Fibroblast of skin of right quadriceps (primary cell): ENCODE measurements around the gene CAMK1D.
A peak's percentile ranks its signal among the peaks of the same experiment; 100 is the strongest.
"Not testable (repeated sequence)": the region's sequence is repeated elsewhere in the genome, so short reads cannot be mapped to it uniquely, and the experiment has no call there.

Source experiments
- DNase-seq: peaks from one replicate; pipeline ENCODE4 v3.0.0-alpha.2; 2013

The CAMK1D gene

GRCh38 chr10:12807096-12807755 lies 457.9 kb downstream of the CAMK1D start:
- no peak for DNase-seq

- no peak for DNase-seq
These were observed 458.8 kb downstream of the CAMK1D start for GRCh38 chr10:12808014-12808613.

- not testable (repeated sequence) for DNase-seq
These were observed 460.7 kb downstream of the CAMK1D start for GRCh38 chr10:12810046-12810445.

DNA sequence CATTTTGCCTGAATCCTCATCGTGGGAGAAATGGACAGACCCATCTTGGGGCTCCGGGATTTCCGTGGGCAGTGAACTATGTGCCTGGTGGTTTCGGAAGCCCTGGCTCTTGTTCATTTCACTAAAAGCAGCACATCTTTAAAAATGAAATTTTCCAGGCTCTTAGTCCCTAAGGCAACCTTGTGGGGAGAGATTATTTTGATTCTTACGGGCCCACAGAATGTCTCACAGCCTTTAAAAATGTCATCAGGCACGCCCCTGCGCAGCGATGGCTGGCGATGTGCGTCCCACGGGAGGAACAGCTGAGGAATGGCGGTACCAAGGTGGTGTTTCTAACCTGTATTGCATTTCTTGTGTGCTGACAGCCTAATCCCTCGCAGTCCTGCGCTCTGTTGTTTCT lies 462.5 kb downstream of the CAMK1D start:
- no peak for DNase-seq

DNA sequence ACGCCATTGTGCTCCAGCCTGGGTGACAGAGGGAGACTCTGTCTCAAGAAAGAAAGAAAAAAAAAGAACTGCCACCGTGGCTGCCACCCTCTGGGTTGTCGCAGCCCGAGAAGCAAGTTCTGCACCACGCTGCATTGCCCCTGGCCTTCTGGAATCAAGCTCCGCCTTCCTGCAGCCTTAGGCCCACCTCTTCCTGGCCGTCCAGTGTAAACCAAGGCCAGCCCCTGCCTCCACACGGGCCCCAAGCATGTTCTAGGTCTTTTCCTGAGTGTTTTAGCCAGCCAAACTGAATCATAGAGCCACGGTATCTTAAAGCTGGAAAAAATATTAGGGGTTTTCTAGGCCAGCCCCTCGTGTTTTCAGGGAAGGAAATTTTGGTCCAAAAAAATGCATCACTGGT lies 463.2 kb downstream of the CAMK1D start:
- no peak for DNase-seq

DNA sequence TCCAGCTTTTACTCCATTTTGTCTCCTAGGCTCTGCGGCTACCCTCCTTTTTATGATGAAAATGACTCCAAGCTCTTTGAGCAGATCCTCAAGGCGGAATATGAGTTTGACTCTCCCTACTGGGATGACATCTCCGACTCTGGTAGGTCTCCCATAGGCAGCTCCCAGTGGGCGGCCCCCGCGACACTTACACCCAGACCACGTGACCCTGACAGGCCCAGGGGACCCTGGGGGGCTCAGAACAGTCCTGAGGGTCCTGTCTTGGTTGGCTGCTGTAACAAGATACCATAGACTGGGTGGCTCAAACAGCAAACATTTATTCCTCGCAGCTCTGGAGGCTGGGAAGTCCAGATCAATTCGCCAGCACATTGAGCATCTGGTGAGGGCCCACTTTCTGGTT lies 464.8 kb downstream of the CAMK1D start:
- no peak for DNase-seq

DNA sequence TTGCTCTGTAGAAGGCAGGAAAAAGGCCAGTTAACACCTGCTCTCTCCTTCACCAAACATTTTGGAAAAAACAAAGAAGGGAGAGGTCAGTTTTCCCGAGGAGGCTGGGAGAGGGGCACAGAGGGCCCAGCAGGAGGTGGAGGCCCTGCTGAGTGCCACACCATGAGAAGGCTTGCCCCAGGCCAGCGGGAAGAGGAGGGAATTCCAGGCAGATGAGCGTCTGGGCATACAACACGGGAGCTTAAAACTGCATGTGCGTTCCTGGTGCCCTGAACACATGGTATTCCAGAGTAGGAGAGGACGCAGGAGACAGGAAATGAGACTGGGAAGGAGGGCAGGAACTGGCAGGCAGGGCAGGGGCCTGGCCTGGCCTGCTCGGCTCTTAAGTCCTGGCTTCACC lies 469.7 kb downstream of the CAMK1D start:
- no peak for DNase-seq

GRCh38 chr10:12819656-12820055 lies 470.3 kb downstream of the CAMK1D start:
- no peak for DNase-seq

GRCh38 chr10:12822126-12822892 lies 473.0 kb downstream of the CAMK1D start:
- DNase-seq, result no peak

GRCh38 chr10:12822893-12823170 lies 473.5 kb downstream of the CAMK1D start:
- no peak for DNase-seq

- peak; percentile 15 for DNase-seq
These were observed 474.0 kb downstream of the CAMK1D start for GRCh38 chr10:12823328-12823727.

GRCh38 chr10:12825260-12825849 lies 476.0 kb downstream of the CAMK1D start:
- DNase-seq, result peak; percentile 79

DNA sequence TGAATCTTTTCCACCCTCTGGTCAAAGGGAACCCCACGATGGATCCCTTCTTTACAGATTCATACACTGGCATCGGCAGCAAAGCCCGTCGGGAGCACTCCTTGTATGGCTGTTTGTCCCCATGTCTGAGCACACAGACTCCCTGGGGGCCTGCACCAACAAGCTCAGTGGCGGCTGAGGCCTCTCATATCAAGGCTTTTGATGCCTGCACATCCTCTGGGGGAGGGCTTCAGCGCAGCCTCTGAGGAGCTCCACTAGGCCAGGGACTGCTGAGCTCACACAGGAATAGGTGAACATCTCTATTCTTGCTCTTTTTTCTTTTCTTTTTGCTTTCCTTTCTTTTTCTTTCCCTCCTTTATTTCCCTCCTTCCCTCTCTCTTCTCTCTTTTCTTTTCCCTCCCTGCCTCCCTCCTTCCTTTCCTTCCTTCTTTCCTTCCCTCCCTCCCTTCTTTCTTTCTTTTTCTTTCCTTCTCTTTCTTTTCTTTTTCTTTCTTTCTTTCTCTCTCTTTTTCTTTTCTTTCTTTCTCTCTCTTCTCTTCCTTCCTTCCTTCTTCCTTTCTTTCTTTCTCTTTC lies 477.5 kb downstream of the CAMK1D start:
- DNase-seq, result no peak

- DNase-seq, result no peak
These were observed 479.4 kb downstream of the CAMK1D start for GRCh38 chr10:12828736-12829135.

DNA sequence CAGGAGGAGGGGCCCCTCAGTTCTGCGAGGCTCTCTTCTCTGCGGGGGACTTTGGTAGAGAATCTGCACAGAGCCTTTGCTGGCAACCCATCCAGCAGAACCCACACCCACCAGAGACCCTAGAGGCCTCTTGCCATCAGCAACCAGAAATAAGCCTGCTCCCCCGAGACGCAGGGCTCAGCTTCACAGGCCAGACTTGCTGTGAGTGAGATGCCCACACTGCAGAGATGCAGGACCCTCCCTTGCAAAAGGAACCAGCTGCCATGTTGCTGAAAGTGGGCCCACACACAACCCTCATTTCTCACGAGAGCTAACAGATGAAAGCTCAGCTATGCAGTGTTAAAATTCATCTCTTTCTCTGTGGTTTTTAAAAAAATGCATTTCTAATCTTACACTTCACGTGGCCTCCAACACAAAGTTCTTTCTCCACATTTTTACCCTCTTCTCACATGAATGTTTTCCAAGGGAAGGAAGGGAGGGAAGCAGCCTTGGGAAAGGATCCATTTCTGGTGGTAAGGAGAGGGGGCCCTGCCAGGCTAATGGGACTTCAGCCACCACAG lies 480.6 kb downstream of the CAMK1D start:
- DNase-seq, result peak; percentile 49

GRCh38 chr10:12832096-12832495 lies 482.7 kb downstream of the CAMK1D start:
- DNase-seq, result no peak

GRCh38 chr10:12833451-12833850 lies 484.1 kb downstream of the CAMK1D start:
- no peak for DNase-seq

GRCh38 chr10:12834116-12834665 lies 484.8 kb downstream of the CAMK1D start:
- DNase-seq, result no peak

GRCh38 chr10:12834721-12835120 lies 485.4 kb downstream of the CAMK1D start:
- DNase-seq, result no peak

- peak; percentile 56 for DNase-seq
These were observed 486.4 kb downstream of the CAMK1D start for GRCh38 chr10:12835709-12836108.

- DNase-seq, result no peak
These were observed 489.0 kb downstream of the CAMK1D start for GRCh38 chr10:12838366-12838765.

DNA sequence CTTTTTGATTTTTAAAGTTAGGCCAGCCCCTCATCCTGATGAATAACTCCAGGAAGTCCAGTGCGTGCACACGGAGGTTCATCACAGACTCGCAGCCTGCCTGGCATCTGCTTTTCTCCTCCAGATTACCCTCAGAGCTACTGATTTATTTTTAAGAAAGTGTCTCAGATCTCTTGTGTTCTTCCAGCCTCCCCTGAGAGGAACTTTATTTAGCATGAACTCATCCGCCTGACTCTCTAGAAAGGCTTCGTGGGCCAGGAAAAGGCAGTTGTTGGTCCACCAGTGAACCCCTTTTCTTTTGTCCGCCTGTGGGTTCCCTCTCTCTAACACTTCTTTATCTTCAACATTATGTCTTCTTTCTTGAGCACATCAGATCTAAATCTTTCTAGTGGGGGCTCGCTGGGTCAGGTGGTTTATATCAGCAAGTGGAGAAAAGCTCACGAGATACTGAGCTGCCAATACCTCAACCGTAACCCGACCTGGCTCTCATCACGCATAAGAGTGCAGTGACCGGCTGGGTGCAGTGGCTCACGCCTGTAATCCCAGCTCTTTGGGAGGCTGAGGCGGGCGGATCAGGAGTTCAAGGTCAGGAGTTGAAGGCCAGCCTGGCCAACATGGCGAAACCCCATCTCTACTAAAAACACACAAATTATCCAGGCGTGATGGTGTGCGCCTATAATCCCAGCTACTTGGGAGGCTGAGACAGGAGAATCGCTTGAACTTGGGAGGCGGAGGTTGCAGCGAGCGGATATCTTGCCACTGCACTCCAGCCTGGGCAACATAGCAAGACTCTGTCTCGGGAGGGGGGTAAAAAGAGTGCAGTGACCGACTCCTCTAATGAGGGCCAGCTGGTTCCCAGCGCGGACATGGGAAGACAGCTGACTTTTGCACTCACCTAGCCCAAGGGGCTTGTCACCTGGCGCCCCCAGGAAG lies 489.9 kb downstream of the CAMK1D start:
- no peak for DNase-seq
